Psoas muscle (tissue), 8 donors: ENCODE data around the gene GRIA1. TPM values are rescaled to one million over a fixed set of nuclear protein-coding genes. Genes with fewer than 3 reads are reported as not detected.

Experiments used
- ATAC-seq, 4 donors: fragments of 200-7000 bp; cut with Tn5 transposase; one replicate each; pipeline ENCODE4 v1.9.1; 2020; ENCODE audit warnings: moderate library complexity in 3 of 4, mild to moderate bottlenecking in 2 of 4
- DNase-seq, 2 donors: peaks; one replicate each; pipeline ENCODE4 v3.0.0-alpha.2; 2020
- H3K27ac ChIP-seq: fragments of 200-600 bp; one replicate; pipeline ENCODE4 v1.8.0; 2022
- H3K27me3 ChIP-seq, 3 donors: fragments of 200-600 bp in 1 of 3; one replicate each; pipeline versions ENCODE4 v1.6.1 to v1.8.0; 2013 to 2022; ENCODE audit warnings: low read length in 2 of 3, mild to moderate bottlenecking in 2 of 3, moderate library complexity in 1 of 3; ENCODE audit not compliant: insufficient read depth in 3 of 3
- H3K36me3 ChIP-seq, 2 donors: fragments of 200-600 bp in 1 of 2; one replicate each; pipeline versions ENCODE4 v1.6.1 to v1.8.0; 2013 to 2022; ENCODE audit warnings: low read depth in 1 of 2, mild to moderate bottlenecking in 1 of 2, moderate library complexity in 1 of 2; ENCODE audit not compliant: insufficient read depth in 1 of 2
- H3K4me1 ChIP-seq: fragments of 200-600 bp; one replicate; pipeline ENCODE4 v1.8.0; 2022
- H3K4me3 ChIP-seq: fragments of 200-600 bp; one replicate; pipeline ENCODE4 v1.8.0; 2022; ENCODE audit warnings: mild to moderate bottlenecking
- H3K9me3 ChIP-seq: fragments of 200-600 bp; one replicate; pipeline ENCODE4 v1.8.0; 2022
- CTCF ChIP-seq: fragments of 200-600 bp; IDR thresholded peaks from one replicate; pipeline ENCODE4 v1.8.0; 2022; ENCODE audit warnings: antibody characterized with exemption
- WGBS, 3 donors: extraction: QIAGEN DNeasy Blood & Tissue Kit; methylation state at CpG; one replicate each; pipeline versions ENCODE4 v1.1.6 to v1.1.7; 2013; 5-methylcytosine and 5-hydroxymethylcytosine counted together
- intact Hi-C, 2 donors: fragments of 100-400 bp; cut with DNase I; formaldehyde crosslinking; loops; one replicate each; pipeline versions ENCODE4 v1.11.0 to v1.14.2; 2022
- polyA plus RNA-seq, 3 donors: library from polyadenylated mRNA; stranded (reverse); fragments of 200-250 nt; gene quantifications; one replicate each; pipeline ENCODE4 v1.2.3, GENCODE V29; 2013
- total RNA-seq, 4 donors: library from RNA; stranded (reverse); fragmentation: NEBNext Ultra II Directional in 2 of 4; extraction: Animal tissue kit (Norgen Biotek cat#: 25700) in 2 of 4; gene quantifications; one replicate each; pipeline versions ENCODE4 v1.2.1 to v1.2.4, GENCODE V29; 2021 to 2023
- donor health status: healthy with polysubstance abuse.
- donor health status: DM: no; HTN: no; CAD: no; lungs with moderate emphysema.
- donor health status: Bipolar disorder and iron deficiency.
- donor health status: healthy.
- donor health status: DM: yes; HTN: yes; CAD: no.
- donor health status: DM: no; HTN: no; CAD: no.
- donor health status: DM: no; HTN: no; CAD: no.
- donor health status: DM: yes; HTN: yes; CAD: no.

The GRIA1 gene
- total and polyA plus RNA-seq, 7 donors, result 0.03 to 0.49 (median 0.28) TPM; not detected in 2

GRCh38 chr5:153624451-153624765 is 133.9 kb downstream of the GRIA1 start:
- ATAC-seq (no peak), DNase-seq (no peak)
- Histone ChIP-seq H3K27ac (no peak overlapping the region), H3K4me3 (no peak overlapping the region), H3K9me3 (no peaks in the 10 kb centered on the region), H3K4me1 (no peaks in the 10 kb centered on the region), H3K36me3 (no peaks in the 10 kb centered on the region), H3K27me3 (no peaks in the 10 kb centered on the region)
- TF ChIP-seq CTCF, result no peak
- intact Hi-C loops, result no loop called here
- WGBS, 3 donors, result 60 to 78% (median 69%) methylated on average over 3 of the region's 3 CpGs

- ATAC-seq (no peak), DNase-seq (no peak)
- intact Hi-C loops, result no loop called here
- 72 to 76% (median 73%) methylated on average over 7 of the region's 7 CpGs for WGBS, 3 donors
- H3K27ac ChIP-seq, result no peak overlapping the region
- no peaks in the 10 kb centered on the region for H3K36me3 ChIP-seq
- no peaks in the 10 kb centered on the region for H3K27me3 ChIP-seq
- H3K4me3 ChIP-seq, result no peak overlapping the region
- H3K4me1 ChIP-seq, result no peaks in the 10 kb centered on the region
- no peak for TF ChIP-seq CTCF
- no peaks in the 10 kb centered on the region for H3K9me3 ChIP-seq
Measured at GRCh38 chr5:153625826-153626354, 135.4 kb downstream of the GRIA1 start.

- Histone ChIP-seq H3K4me3 (no peak overlapping the region), H3K27ac (no peak overlapping the region), H3K27me3 (no peaks in the 10 kb centered on the region), H3K4me1 (no peaks in the 10 kb centered on the region), H3K36me3 (no peaks in the 10 kb centered on the region), H3K9me3 (no peaks in the 10 kb centered on the region)
- WGBS, 3 donors, result 57 to 67% (median 63%) methylated on average over 2 of the region's 2 CpGs
- no peak for TF ChIP-seq CTCF
- ATAC-seq, result no peak
- no peak for DNase-seq
- intact Hi-C loops, result no loop called here
Measured at GRCh38 chr5:153626836-153627235, 136.4 kb downstream of the GRIA1 start.

GRCh38 chr5:153629027-153629895 is 138.8 kb downstream of the GRIA1 start:
- 48 to 52% (median 48%) methylated on average over 9 of the region's 9 CpGs for WGBS, 3 donors
- Histone ChIP-seq H3K4me1 (no peaks in the 10 kb centered on the region), H3K27me3 (no peaks in the 10 kb centered on the region), H3K9me3 (no peaks in the 10 kb centered on the region), H3K36me3 (no peaks in the 10 kb centered on the region), H3K27ac (no peak overlapping the region), H3K4me3 (no peak overlapping the region)
- no peak for ATAC-seq
- DNase-seq, result no peak
- intact Hi-C loops, result no loop called here
- no peak for TF ChIP-seq CTCF
